HEK293T (cell line): ENCODE results near the gene CCNG2.

Source experiments
- CTCF ChIA-PET: fragments of 350-600 bp; formaldehyde crosslinking; extraction: SDS; loops from one replicate; lab custom pipeline; 2021; ENCODE audit warnings: antibody characterized with exemption, inconsistent platforms; lab: Yijun Ruan, JAX
- POLR2A ChIA-PET: fragments of 350-600 bp; formaldehyde crosslinking; extraction: SDS; loops from one replicate; lab custom pipeline; 2020; ENCODE audit warnings: antibody characterized with exemption, inconsistent platforms; lab: Yijun Ruan, JAX
- DNase-seq: peaks from one replicate; pipeline ENCODE4 v3.0.0; 2012; ENCODE audit warnings: mixed read lengths; ENCODE audit errors: extremely low spot score
- ARNT ChIP-seq: fragments of 450-650 bp; IDR thresholded peaks from 2 replicates; pipeline ENCODE4 v1.6.1; 2017; ENCODE audit warnings: mild to moderate bottlenecking
- BHLHE40 ChIP-seq: fragments of 450-650 bp; IDR thresholded peaks from 2 replicates; pipeline ENCODE4 v1.6.1; 2016; ENCODE audit warnings: mild to moderate bottlenecking, moderate library complexity, borderline replicate concordance
- CTBP1 ChIP-seq: fragments of 450-650 bp; IDR thresholded peaks from 2 replicates; pipeline ENCODE4 v1.6.1; 2016; ENCODE audit warnings: borderline replicate concordance
- ELF4 ChIP-seq: fragments of 450-650 bp; IDR thresholded peaks from 2 replicates; pipeline ENCODE4 v1.6.1; 2017; ENCODE audit warnings: antibody characterized with exemption
- FOXA1 ChIP-seq: fragments of 450-650 bp; IDR thresholded peaks from 2 replicates; pipeline ENCODE4 v1.6.1; 2016; ENCODE audit warnings: mild to moderate bottlenecking
- FOXK2 ChIP-seq: fragments of 450-650 bp; IDR thresholded peaks from 2 replicates; pipeline ENCODE4 v1.6.1; 2016; ENCODE audit warnings: mild to moderate bottlenecking
- HDGF ChIP-seq: fragments of 450-650 bp; IDR thresholded peaks from 2 replicates; pipeline ENCODE4 v1.6.1; 2017; ENCODE audit warnings: antibody characterized with exemption, borderline replicate concordance
- L3MBTL2 ChIP-seq: fragments of 450-650 bp; conservative IDR thresholded peaks from 2 replicates; pipeline ENCODE4 v1.6.1; 2016; ENCODE audit warnings: mild to moderate bottlenecking
- LEF1 ChIP-seq: fragments of 450-650 bp; IDR thresholded peaks from 2 replicates; pipeline ENCODE4 v1.6.1; 2017; ENCODE audit warnings: mild to moderate bottlenecking, borderline replicate concordance
- NFRKB ChIP-seq: fragments of 450-650 bp; IDR thresholded peaks from 2 replicates; pipeline ENCODE4 v1.6.1; 2016; ENCODE audit warnings: mild to moderate bottlenecking, moderate library complexity
- SP1 ChIP-seq: fragments of 450-650 bp; IDR thresholded peaks from 2 replicates; pipeline ENCODE4 v1.6.1; 2017
- SUZ12 ChIP-seq: fragments of 450-650 bp; IDR thresholded peaks from 2 replicates; pipeline ENCODE4 v1.6.1; 2016; ENCODE audit warnings: mild to moderate bottlenecking
- TARDBP ChIP-seq: fragments of 450-650 bp; IDR thresholded peaks from 2 replicates; pipeline ENCODE4 v1.6.1; 2016
- TF ChIP-seq, protein P1 (sequence below): fragments of 450-650 bp; IDR thresholded peaks from 2 replicates; pipeline ENCODE4 v1.6.1; 2016

Gene CCNG2

DNA sequence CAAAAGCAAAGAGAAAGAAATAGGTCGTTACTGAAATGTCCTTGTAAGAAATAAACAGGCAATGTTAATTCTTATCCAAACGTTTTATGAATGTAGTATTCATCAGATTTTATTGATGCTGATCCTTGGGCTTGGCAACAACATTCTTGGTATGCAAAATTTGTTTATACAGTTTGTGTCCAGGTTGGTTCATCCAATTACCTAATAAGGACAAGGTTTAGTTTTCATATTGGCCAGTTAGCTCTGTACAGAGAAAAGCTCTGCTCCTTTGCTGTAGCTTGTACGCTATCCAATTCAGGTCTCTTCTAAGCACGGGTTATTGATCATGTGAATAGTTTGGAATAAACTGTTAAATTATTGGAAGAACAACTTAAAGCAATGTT, 14.4 kb upstream of the CCNG2 start:
- ChIA-PET CTCF (interaction anchor here (0.7 to 1.0 kb wide), 2 partner anchors 21 to 1452 kb away, joined by 3 to 4 read pairs; no protein-coding TSS in a partner anchor), POLR2A (interaction anchor here (0.6 kb wide), 1 partner anchor 15 kb away, joined by 3 read pairs; the partner anchor contains the start of gene CCNG2)
- no peak for TF ChIP-seq NFRKB
- TF ChIP-seq CTBP1: no peak
- DNase-seq: no peak

DNA sequence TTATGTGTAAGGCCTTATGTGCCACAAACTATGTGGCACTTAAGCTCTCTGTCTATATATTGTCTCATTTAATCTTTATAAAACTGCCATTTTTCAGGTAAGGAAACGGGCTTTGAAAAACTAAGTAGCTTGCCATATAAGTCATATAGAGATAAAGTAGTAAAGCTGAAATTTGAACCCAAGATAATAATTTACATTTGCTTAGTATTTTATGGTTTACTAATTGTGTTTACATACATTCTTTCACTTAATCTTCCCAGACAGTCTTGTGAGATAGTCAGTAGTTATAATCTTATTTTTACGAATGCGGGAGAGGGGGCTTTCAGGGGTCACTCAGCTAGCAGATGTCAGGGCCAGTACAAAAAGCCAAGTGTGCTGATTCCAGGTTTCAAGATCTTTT, 13.9 kb upstream of the CCNG2 start:
- ChIA-PET POLR2A (no interaction called here), CTCF (interaction anchor here (1.0 kb wide), 1 partner anchor 1453 kb away, joined by 4 read pairs; no protein-coding TSS in a partner anchor)
- DNase-seq: no peak
- TF ChIP-seq, protein P1, sequence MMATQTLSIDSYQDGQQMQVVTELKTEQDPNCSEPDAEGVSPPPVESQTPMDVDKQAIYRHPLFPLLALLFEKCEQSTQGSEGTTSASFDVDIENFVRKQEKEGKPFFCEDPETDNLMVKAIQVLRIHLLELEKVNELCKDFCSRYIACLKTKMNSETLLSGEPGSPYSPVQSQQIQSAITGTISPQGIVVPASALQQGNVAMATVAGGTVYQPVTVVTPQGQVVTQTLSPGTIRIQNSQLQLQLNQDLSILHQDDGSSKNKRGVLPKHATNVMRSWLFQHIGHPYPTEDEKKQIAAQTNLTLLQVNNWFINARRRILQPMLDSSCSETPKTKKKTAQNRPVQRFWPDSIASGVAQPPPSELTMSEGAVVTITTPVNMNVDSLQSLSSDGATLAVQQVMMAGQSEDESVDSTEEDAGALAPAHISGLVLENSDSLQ: no peak

DNA sequence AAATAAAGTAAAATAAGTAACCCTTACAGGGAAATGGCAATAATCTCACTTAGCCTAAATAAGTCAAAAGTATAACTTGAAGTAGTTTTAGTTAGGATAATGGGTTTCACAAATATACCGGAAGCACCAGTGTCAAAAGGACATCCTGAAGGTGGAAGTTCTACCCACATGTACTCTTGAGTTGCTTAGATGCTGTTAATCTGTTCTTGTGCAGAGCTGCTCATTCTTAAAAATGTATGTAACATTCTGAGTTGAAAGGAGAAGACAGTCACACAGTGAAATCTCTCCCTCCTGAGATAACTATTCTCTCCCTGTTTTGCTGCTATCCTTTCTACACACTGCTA, 11.2 kb upstream of the CCNG2 start:
- POLR2A ChIA-PET: interaction anchor here (1.1 to 1.2 kb wide), 3 partner anchors 11 to 20 kb away, joined by 3 to 4 read pairs (median 3); partner anchors contain the start of gene CCNG2
- CTCF ChIA-PET: interaction anchor here (1.0 to 1.9 kb wide), 2 partner anchors 50 to 58 kb away, joined by 3 to 9 read pairs; no protein-coding TSS in a partner anchor
- no peak for DNase-seq
- TF ChIP-seq FOXA1 (no peak), HDGF (no peak)
- TF ChIP-seq, protein P1: no peak

DNA sequence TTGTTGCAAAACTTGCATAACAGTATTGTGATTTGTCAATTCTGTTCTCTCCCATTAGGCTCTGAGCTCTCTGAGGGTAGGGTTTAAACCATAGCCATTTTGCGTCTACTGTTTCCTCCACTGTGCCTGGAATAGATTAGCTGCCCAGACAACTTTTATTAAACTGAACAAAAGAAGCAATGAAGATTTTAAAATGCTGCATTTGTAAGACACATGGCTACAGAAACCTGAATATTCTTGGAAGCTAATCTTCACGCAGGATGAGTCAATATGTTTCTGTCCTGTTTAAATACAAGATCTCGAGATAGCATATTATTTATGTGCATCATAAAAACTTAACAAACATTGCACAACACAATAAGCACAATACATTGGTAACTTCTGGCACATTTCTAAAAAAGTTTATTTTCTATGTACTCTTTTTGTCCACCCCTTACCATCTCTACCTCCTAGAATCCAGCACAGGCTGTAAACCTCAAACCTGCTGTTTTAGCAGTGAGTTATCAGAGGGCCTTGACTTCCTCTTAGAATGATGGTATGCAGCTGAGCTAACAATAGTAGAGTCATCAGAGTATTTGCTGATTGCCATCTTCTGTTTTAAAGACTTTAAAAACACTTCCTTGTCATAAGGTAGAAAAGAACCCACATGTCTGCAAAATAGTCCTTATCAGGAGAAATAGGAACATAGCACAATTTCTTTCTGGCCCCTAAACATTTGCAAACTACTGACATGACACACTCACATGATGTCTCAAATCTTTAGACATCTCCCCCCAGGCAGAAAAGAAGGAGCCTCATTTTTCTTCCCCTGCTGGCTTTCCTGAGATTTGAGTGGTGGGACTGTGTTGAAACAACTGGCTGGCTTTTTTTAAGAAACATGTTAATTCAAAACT, 10.6 kb upstream of the CCNG2 start:
- ChIA-PET CTCF (interaction anchor here (1.0 to 1.9 kb wide), 2 partner anchors 51 to 57 kb away, joined by 3 to 9 read pairs; no protein-coding TSS in a partner anchor), POLR2A (interaction anchor here (0.6 to 1.2 kb wide), 4 partner anchors 9 to 20 kb away, joined by 3 to 4 read pairs (median 3); partner anchors contain the start of gene CCNG2)
- no peak for DNase-seq
- TF ChIP-seq CTBP1 (no peak), NFRKB (no peak), LEF1 (no peak), SUZ12 (no peak), HDGF (no peak), L3MBTL2 (no peak)

DNA sequence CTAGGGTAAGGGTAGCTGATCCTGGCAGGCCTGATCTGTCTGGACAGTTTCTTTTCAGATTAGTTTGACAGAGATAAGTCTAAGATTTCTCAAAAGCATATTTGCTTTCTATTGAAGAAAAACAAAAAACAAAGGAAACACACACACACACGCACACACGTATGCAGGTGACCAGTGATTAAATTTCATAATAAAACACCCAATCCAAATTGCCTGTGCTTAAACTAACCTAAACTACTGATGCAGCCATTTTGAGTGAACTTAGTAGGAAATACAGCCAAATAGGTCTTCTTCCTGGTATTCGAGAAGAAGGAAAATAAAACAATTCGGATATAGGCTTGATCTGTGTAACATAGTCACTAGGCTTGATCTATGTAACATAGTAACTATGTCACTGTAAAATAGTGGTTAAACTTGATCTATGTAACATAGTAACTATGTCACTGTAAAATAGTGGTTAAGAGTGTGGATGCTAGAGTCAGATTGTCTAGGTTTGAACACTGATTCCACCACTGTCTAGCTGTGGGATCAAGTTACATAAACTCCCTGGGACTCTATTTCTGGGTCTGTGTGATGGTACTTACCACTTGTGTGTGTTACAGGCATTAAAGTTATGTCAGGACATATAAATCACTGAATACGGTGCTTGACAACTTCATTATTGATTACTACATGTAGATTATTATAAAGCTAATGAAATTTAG, 9.8 kb upstream of the CCNG2 start:
- TF ChIP-seq, protein P1: peak; percentile 63
- TF ChIP-seq SP1: no peak
- CTCF ChIA-PET: interaction anchor here (1.9 kb wide), 1 partner anchor 52 kb away, joined by 9 read pairs; no protein-coding TSS in a partner anchor
- DNase-seq: no peak
- POLR2A ChIA-PET: interaction anchor here (1.2 kb wide), 1 partner anchor 10 kb away, joined by 3 read pairs; the partner anchor contains the start of gene CCNG2

DNA sequence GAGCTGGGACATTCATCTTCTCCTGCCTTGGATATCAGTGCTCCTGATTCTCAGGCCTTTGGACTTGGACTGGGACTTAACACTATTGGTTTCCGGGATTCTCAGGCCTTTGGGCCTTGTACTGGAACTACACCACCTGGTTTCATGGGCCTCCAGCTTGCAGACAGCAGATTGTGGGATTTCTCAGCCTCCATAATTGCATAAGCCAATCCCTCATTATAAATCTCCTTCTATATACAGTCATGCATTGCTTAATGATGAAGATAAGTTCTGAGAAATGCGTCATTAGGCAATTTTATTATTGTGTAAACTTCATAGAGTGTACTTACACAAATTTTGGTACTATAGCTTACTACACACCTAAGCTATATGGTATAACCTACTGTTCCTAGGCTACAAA, 8.9 kb upstream of the CCNG2 start:
- DNase-seq: no peak
- ChIA-PET CTCF (interaction anchor here (0.6 kb wide), 1 partner anchor 103 kb away, joined by 3 read pairs; no protein-coding TSS in a partner anchor), POLR2A (no interaction called here)
- TF ChIP-seq TARDBP (no peak), SUZ12 (no peak), FOXK2 (no peak), FOXA1 (no peak), HDGF (no peak), ELF4 (no peak), CTBP1 (no peak), BHLHE40 (no peak), LEF1 (no peak)

DNA sequence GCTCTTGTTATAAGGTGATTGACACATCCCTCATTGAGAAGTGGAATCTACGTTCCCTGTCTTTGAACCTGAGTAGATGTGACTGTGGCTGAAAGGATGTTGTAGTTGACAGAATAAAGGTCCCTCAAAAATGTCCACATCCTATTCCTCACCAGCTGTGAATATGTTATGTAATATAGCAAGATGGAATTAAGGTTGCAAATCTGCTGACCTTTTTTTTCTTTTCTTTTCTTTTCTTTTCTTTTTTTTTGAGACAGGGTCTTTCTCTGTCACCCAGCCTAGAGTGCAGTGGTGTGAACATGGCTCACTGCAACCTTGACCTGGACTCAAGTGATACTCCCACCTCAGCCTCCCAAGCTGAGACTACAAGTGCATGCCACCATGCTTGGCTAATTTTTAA, 7.2 kb upstream of the CCNG2 start:
- ChIA-PET POLR2A (no interaction called here), CTCF (no interaction called here)
- TF ChIP-seq LEF1 (no peak), FOXA1 (no peak), ELF4 (no peak), BHLHE40 (no peak), SP1 (no peak), NFRKB (no peak), ARNT (no peak)
- TF ChIP-seq, protein P1: no peak
- DNase-seq: no peak
